Liver (tissue), 9 donors: ENCODE data around the gene TMUB1. TPM values are rescaled to one million over a fixed set of nuclear protein-coding genes. Genes with fewer than 3 reads are reported as not detected.

Source experiments
- DNase-seq: peaks from one replicate; pipeline ENCODE4 v3.0.0-alpha.2; 2017; ENCODE audit warnings: low spot score
- H3K27ac ChIP-seq, 2 donors: one replicate each; pipeline ENCODE4 v1.7.0; 2013; ENCODE audit warnings: inconsistent platforms in 2 of 2, low read length in 2 of 2, control low read depth in 1 of 2, low read depth in 1 of 2, mild to moderate bottlenecking in 1 of 2
- H3K27me3 ChIP-seq, 4 donors: one replicate each; pipeline versions ENCODE4 v1.6.1 to v1.7.0; 2013; ENCODE audit warnings: low read length in 3 of 4, inconsistent platforms in 1 of 4, mild to moderate bottlenecking in 1 of 4, moderate library complexity in 1 of 4; ENCODE audit not compliant: control insufficient read depth in 4 of 4, insufficient read depth in 4 of 4
- H3K36me3 ChIP-seq, 4 donors: one replicate each; pipeline versions ENCODE4 v1.6.1 to v1.7.0; 2013; ENCODE audit warnings: low read length in 3 of 4, mild to moderate bottlenecking in 3 of 4, low read depth in 1 of 4, moderate library complexity in 1 of 4; ENCODE audit not compliant: control insufficient read depth in 4 of 4, insufficient read depth in 3 of 4
- H3K4me1 ChIP-seq, 4 donors: one replicate each; pipeline versions ENCODE4 v1.6.1 to v1.7.0; 2013; ENCODE audit warnings: low read length in 3 of 4, mild to moderate bottlenecking in 3 of 4, moderate library complexity in 1 of 4; ENCODE audit not compliant: control insufficient read depth in 4 of 4, insufficient read depth in 4 of 4
- H3K4me3 ChIP-seq, 3 donors: one replicate each; pipeline versions ENCODE4 v1.6.1 to v1.7.0; 2013; ENCODE audit warnings: low read length in 3 of 3, control low read depth in 1 of 3, low read depth in 1 of 3, mild to moderate bottlenecking in 1 of 3
- H3K9ac ChIP-seq, 2 donors: one replicate each; pipeline ENCODE4 v1.7.0; 2013; ENCODE audit warnings: low read length in 2 of 2, mild to moderate bottlenecking in 2 of 2, moderate library complexity in 2 of 2, control low read depth in 1 of 2, low read depth in 1 of 2
- H3K9me3 ChIP-seq, 4 donors: one replicate each; pipeline versions ENCODE4 v1.6.1 to v1.7.0; 2013; ENCODE audit warnings: low read length in 3 of 4; ENCODE audit not compliant: control insufficient read depth in 4 of 4
- ATF3 ChIP-seq: IDR thresholded peaks from 2 replicates; pipeline ENCODE4 v1.6.1; 2016; ENCODE audit warnings: antibody characterized with exemption
- EGR1 ChIP-seq, 2 donors: IDR thresholded peaks; 2 replicates each; pipeline ENCODE4 v1.6.1; 2016 to 2018; ENCODE audit warnings: antibody characterized with exemption in 2 of 2, low read depth in 2 of 2
- FOXA1 ChIP-seq: IDR thresholded peaks from 2 replicates; pipeline ENCODE4 v1.6.1; 2016; ENCODE audit warnings: antibody characterized with exemption
- JUND ChIP-seq, 2 donors: IDR thresholded peaks; 2 replicates each; pipeline ENCODE4 v1.6.1; 2016; ENCODE audit warnings: antibody characterized with exemption in 2 of 2
- MAX ChIP-seq: IDR thresholded peaks from 2 replicates; pipeline ENCODE4 v1.6.1; 2016; ENCODE audit warnings: antibody characterized with exemption
- NR2F2 ChIP-seq: IDR thresholded peaks from 2 replicates; pipeline ENCODE4 v1.6.1; 2016; ENCODE audit warnings: antibody characterized with exemption
- RAD21 ChIP-seq, 2 donors: IDR thresholded peaks; 2 replicates each; pipeline ENCODE4 v1.6.1; 2016; ENCODE audit warnings: antibody characterized with exemption in 2 of 2, mild to moderate bottlenecking in 2 of 2
- RXRA ChIP-seq, 2 donors: IDR thresholded peaks; 2 replicates each; pipeline ENCODE4 v1.6.1; 2017 to 2018; ENCODE audit warnings: antibody characterized with exemption in 2 of 2, mild to moderate bottlenecking in 1 of 2
- WGBS: extraction: QIAGEN DNeasy Blood & Tissue Kit; methylation state at CpG from one replicate; pipeline ENCODE4 v1.1.7; 2013; 5-methylcytosine and 5-hydroxymethylcytosine counted together
- polyA plus RNA-seq, 2 donors: library from polyadenylated mRNA; stranded (reverse) in 1 of 2; unstranded in 1 of 2; fragments of 200-250 nt in 1 of 2; fragments of >200 nt in 1 of 2; fragmentation: Nextera tagmentation in 1 of 2; extraction: Ambion mirVana in 1 of 2; gene quantifications; one replicate each; pipeline versions ENCODE4 v1.2.1 to v1.2.3, GENCODE V29; 2013 to 2015
- total RNA-seq, 2 donors: library from RNA; depleted of rRNA; stranded (reverse); fragments of >200 nt; gene quantifications; one replicate each; pipeline ENCODE4 v1.2.3, GENCODE V29; 2014
- TF ChIP-seq, protein P1 (sequence below): IDR thresholded peaks from 2 replicates; pipeline ENCODE4 v1.6.1; 2016; ENCODE audit warnings: antibody characterized with exemption, mild to moderate bottlenecking
- donor health status: healthy.
- donor health status: healthy.
- donor health status: healthy.
- donor health status: healthy.
- donor health status: healthy.

Gene TMUB1
- total and polyA plus RNA-seq, 4 donors = 15.1 to 51.7 (median 30.5) TPM

GRCh38 chr7:151056283-151056665 is 27.0 kb downstream of the TMUB1 start:
- no peak overlapping the region for H3K4me3 ChIP-seq
- H3K9me3 ChIP-seq = no peaks in the 10 kb centered on the region
- H3K27ac ChIP-seq = no peak overlapping the region
- no peaks in the 10 kb centered on the region for H3K36me3 ChIP-seq
- TF ChIP-seq, protein P1, sequence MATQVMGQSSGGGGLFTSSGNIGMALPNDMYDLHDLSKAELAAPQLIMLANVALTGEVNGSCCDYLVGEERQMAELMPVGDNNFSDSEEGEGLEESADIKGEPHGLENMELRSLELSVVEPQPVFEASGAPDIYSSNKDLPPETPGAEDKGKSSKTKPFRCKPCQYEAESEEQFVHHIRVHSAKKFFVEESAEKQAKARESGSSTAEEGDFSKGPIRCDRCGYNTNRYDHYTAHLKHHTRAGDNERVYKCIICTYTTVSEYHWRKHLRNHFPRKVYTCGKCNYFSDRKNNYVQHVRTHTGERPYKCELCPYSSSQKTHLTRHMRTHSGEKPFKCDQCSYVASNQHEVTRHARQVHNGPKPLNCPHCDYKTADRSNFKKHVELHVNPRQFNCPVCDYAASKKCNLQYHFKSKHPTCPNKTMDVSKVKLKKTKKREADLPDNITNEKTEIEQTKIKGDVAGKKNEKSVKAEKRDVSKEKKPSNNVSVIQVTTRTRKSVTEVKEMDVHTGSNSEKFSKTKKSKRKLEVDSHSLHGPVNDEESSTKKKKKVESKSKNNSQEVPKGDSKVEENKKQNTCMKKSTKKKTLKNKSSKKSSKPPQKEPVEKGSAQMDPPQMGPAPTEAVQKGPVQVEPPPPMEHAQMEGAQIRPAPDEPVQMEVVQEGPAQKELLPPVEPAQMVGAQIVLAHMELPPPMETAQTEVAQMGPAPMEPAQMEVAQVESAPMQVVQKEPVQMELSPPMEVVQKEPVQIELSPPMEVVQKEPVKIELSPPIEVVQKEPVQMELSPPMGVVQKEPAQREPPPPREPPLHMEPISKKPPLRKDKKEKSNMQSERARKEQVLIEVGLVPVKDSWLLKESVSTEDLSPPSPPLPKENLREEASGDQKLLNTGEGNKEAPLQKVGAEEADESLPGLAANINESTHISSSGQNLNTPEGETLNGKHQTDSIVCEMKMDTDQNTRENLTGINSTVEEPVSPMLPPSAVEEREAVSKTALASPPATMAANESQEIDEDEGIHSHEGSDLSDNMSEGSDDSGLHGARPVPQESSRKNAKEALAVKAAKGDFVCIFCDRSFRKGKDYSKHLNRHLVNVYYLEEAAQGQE = no peak
- no peak for TF ChIP-seq NR2F2
- TF ChIP-seq FOXA1 = no peak
- TF ChIP-seq RXRA (IDR thresholded peaks at IDR 0.05) = no peak
- H3K27me3 ChIP-seq = no peaks in the 10 kb centered on the region
- peaks cover 11 to 35% (median 29%) of the 10 kb centered on the region in 4 donors for H3K4me1 ChIP-seq
- no peak for DNase-seq
- no peak overlapping the region for H3K9ac ChIP-seq
- 92% methylated on average over 6 of the region's 6 CpGs for WGBS

DNA sequence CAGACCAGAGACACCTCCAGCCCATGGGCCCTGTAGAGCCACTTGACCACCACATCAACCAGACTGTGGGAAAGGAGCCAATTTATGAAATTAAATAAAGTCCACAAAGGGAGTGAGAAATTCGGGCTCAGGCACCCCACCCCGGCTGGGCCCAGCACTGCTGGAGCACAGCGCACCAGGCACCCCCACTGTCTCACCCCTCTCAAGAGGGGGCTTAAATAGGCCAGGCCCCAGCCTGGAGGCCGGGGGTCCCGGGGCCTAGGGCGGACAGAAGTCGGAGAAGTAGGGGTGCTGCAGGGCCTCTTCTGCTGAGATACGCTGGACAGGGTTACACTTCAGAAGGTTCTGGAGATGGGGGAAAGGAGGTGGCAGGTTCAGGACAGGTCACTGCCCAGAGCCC is 29.5 kb downstream of the TMUB1 start:
- H3K36me3 ChIP-seq = no peaks in the 10 kb centered on the region
- no peak for DNase-seq
- no peaks in the 10 kb centered on the region for H3K27me3 ChIP-seq
- TF ChIP-seq RXRA (IDR thresholded peaks at IDR 0.05) (no peak), FOXA1 (no peak), JUND (IDR thresholded peaks at IDR 0.05) (no peak)
- no peaks in the 10 kb centered on the region for H3K9me3 ChIP-seq
- H3K9ac ChIP-seq = no peak overlapping the region
- H3K4me3 ChIP-seq = no peak overlapping the region
- 88% methylated on average over 8 of the region's 8 CpGs for WGBS
- H3K27ac ChIP-seq = no peak overlapping the region
- peaks cover 6 to 17% (median 14%) of the 10 kb centered on the region in 4 donors for H3K4me1 ChIP-seq

GRCh38 chr7:151053096-151053495 is 30.2 kb downstream of the TMUB1 start:
- Histone ChIP-seq H3K27ac (no peak overlapping the region), H3K9me3 (no peaks in the 10 kb centered on the region), H3K9ac (no peak overlapping the region), H3K4me1 (peaks cover 6 to 12% (median 9%) of the 10 kb centered on the region in 4 donors), H3K36me3 (no peaks in the 10 kb centered on the region), H3K27me3 (no peaks in the 10 kb centered on the region), H3K4me3 (no peak overlapping the region)
- TF ChIP-seq FOXA1 (no peak), NR2F2 (no peak), MAX (no peak), ATF3 (no peak), RAD21 (IDR thresholded peaks at IDR 0.05) (no peak), RXRA (IDR thresholded peaks at IDR 0.05) (no peak), EGR1 (IDR thresholded peaks at IDR 0.05; ENCODE audit: low read depth in 2 of 2) (no peak)
- TF ChIP-seq, protein P1 = no peak
- 81% methylated on average over 4 of the region's 4 CpGs for WGBS
- no peak for DNase-seq
